Endothelial cell of umbilical vein (primary cell): ENCODE data around the gene FARP2. TPM values are rescaled to one million over a fixed set of nuclear protein-coding genes. Genes with fewer than 3 reads are reported as not detected.

ENCODE experiments used
- BruUV-seq: library from RNA; stranded (reverse); fragments of 400-500 nt; replicated peaks from 2 replicates; lab custom pipeline; 2021; lab: Mats Ljungman, UMichigan
- CTCF ChIA-PET: fragments of 300-600, 350-600 bp; sonication (Branson Sonifier 250); formaldehyde crosslinking; loops from one replicate; lab custom pipeline; 2021; ENCODE audit warnings: antibody characterized with exemption, inconsistent platforms; lab: Charles Lee
- POLR2A ChIA-PET: fragments of 300-600, 350-600 bp; sonication (Branson Sonifier 250); formaldehyde crosslinking; loops from one replicate; lab custom pipeline; 2021; ENCODE audit warnings: antibody characterized with exemption, inconsistent platforms; lab: Charles Lee
- DNase-seq: peaks from one replicate; pipeline ENCODE4 v3.0.0-alpha.2; 2011; ENCODE audit warnings: low read depth, low spot score
- FAIRE-seq: peaks from 2 replicates; lab custom pipeline; 2011; peaks lifted over from hg19 to GRCh38; lab: Jason Lieb, UNC
- H2AFZ ChIP-seq: 2 replicates; pipeline ENCODE4 v1.6.0; 2012; ENCODE audit warnings: low read depth, low read length, control low read depth, inconsistent platforms
- H3K27ac ChIP-seq: 2 replicates; pipeline ENCODE4 v1.5.1; 2011; ENCODE audit warnings: low read depth, mild to moderate bottlenecking, control low read depth, low read length, moderate library complexity; ENCODE audit not compliant: insufficient read depth
- H3K27me3 ChIP-seq, 2 experiments: 2 replicates each; pipeline versions ENCODE4 v1.6.0 to v1.6.1; 2011; ENCODE audit warnings: low read length in 2 of 2, mixed read lengths in 1 of 2; ENCODE audit not compliant: control insufficient read depth in 2 of 2, insufficient read depth in 2 of 2
- H3K36me3 ChIP-seq, 2 experiments: 2 replicates in 1 of 2; 3 replicates in 1 of 2; pipeline ENCODE4 v1.5.1; 2011; ENCODE audit warnings: low read length in 2 of 2, mild to moderate bottlenecking in 1 of 2, moderate library complexity in 1 of 2; ENCODE audit not compliant: control insufficient read depth in 2 of 2, insufficient read depth in 2 of 2; ENCODE audit errors: extremely low read depth in 1 of 2
- H3K4me1 ChIP-seq: 3 replicates; pipeline ENCODE4 v1.5.1; 2011; ENCODE audit warnings: mild to moderate bottlenecking, low read length; ENCODE audit not compliant: control insufficient read depth, insufficient read depth; ENCODE audit errors: extremely low read depth
- H3K4me2 ChIP-seq: 2 replicates; pipeline ENCODE4 v1.6.1; 2011; ENCODE audit warnings: low read length, control low read depth, mixed read lengths; ENCODE audit not compliant: insufficient read depth
- H3K4me3 ChIP-seq, 3 experiments: fragments of 200-600 bp in 1 of 3; sonication (generic), shearing (Covaris generic) in 1 of 3; replicated peaks in 1 of 3; 2 replicates each; pipeline ENCODE4 v1.5.1; 2011 to 2016; ENCODE audit warnings: control low read depth in 3 of 3, low read length in 3 of 3, mild to moderate bottlenecking in 2 of 3, inconsistent platforms in 1 of 3, low read depth in 1 of 3, moderate library complexity in 1 of 3; ENCODE audit not compliant: insufficient read depth in 1 of 3
- H3K79me2 ChIP-seq: 2 replicates; pipeline ENCODE4 v1.6.0; 2012; ENCODE audit warnings: low read length, inconsistent platforms; ENCODE audit not compliant: control insufficient read depth, insufficient read depth
- H3K9ac ChIP-seq: replicated peaks from 2 replicates; pipeline ENCODE3; 2011; ENCODE audit warnings: low read length, control low read depth; ENCODE audit not compliant: insufficient read depth; ENCODE audit errors: extremely low read depth
- H3K9me1 ChIP-seq: replicated peaks from 3 replicates; pipeline ENCODE4 v1.6.0; 2011; ENCODE audit warnings: mild to moderate bottlenecking, low read length; ENCODE audit not compliant: control insufficient read depth, insufficient read depth; ENCODE audit errors: extremely low read depth
- H3K9me3 ChIP-seq: replicated peaks from 2 replicates; pipeline ENCODE4 v1.5.1; 2012; ENCODE audit warnings: low read length, inconsistent platforms; ENCODE audit not compliant: control insufficient read depth, insufficient read depth
- H4K20me1 ChIP-seq: replicated peaks from 2 replicates; pipeline ENCODE3; 2011; ENCODE audit warnings: mild to moderate bottlenecking, low read length; ENCODE audit not compliant: control insufficient read depth, insufficient read depth; ENCODE audit errors: extremely low read depth
- EZH2 ChIP-seq: IDR thresholded peaks from 2 replicates; pipeline ENCODE4 v1.6.1; 2012; ENCODE audit warnings: borderline replicate concordance, low read depth, mild to moderate bottlenecking, moderate library complexity, low read length, inconsistent platforms; ENCODE audit not compliant: severe bottlenecking
- FOS ChIP-seq: IDR thresholded peaks from 2 replicates; pipeline ENCODE4 v1.6.1; 2011; ENCODE audit warnings: mild to moderate bottlenecking, low read length, moderate library complexity, borderline replicate concordance; ENCODE audit not compliant: insufficient read depth
- GATA2 ChIP-seq: IDR thresholded peaks from 2 replicates; pipeline ENCODE4 v1.7.0; 2011; ENCODE audit warnings: low read depth, mild to moderate bottlenecking, moderate library complexity, mixed read lengths, low read length; ENCODE audit not compliant: insufficient read length, insufficient read depth
- JUN ChIP-seq: IDR thresholded peaks from 2 replicates; pipeline ENCODE4 v1.6.1; 2011; ENCODE audit warnings: borderline replicate concordance, low read depth; ENCODE audit not compliant: insufficient read length, insufficient read depth
- MAX ChIP-seq: IDR thresholded peaks from 2 replicates; pipeline ENCODE4 v1.6.1; 2011; ENCODE audit not compliant: insufficient read depth, insufficient read length
- MYC ChIP-seq: IDR thresholded peaks from one replicate; pipeline ENCODE4 v1.6.1; 2011; ENCODE audit warnings: mild to moderate bottlenecking, low read depth, low read length
- POLR2A ChIP-seq: IDR thresholded peaks from 2 replicates; pipeline ENCODE4 v1.6.1; 2012; ENCODE audit warnings: low read depth, mild to moderate bottlenecking, control low read depth, low read length
- POLR2AphosphoS5 ChIP-seq: IDR thresholded peaks from 2 replicates; pipeline ENCODE4 v1.6.1; 2012; ENCODE audit warnings: low read depth, mild to moderate bottlenecking, control low read depth, low read length, moderate library complexity; ENCODE audit not compliant: insufficient read depth
- dilution Hi-C: fragments of 300-500 bp; cut with MboI; formaldehyde crosslinking; loops from one replicate; pipeline ENCODE4 v1.15.0; 2019; ENCODE audit warnings: low sequenced_read_pairs; ENCODE audit not compliant: extremely low pct_ligation_motif_present
- intact Hi-C: fragments of 100-400 bp; cut with micrococcal nuclease; formaldehyde crosslinking; loops from one replicate; pipeline ENCODE4 v1.10.0; 2022
- polyA plus RNA-seq, 4 experiments: library from polyadenylated mRNA; depleted of rRNA in 3 of 4; stranded (reverse) in 3 of 4; unstranded in 1 of 4; fragments of >200 nt; gene quantifications; 2 replicates each; pipeline versions ENCODE4 v1.2.1 to v1.2.3, GENCODE V29; 2011 to 2012; ENCODE audit warnings: missing spikeins in 1 of 4
- total RNA-seq: library from RNA; stranded (reverse); gene quantifications from 2 replicates; pipeline ENCODE4 v1.2.3, GENCODE V29; 2021
- TF ChIP-seq, protein P1 (sequence below), 2 donors: IDR thresholded peaks; 1 replicate in 1 of 2; 2 replicates in 1 of 2; pipeline ENCODE4 v1.5.1; 2011; ENCODE audit warnings: low read length in 2 of 2, mild to moderate bottlenecking in 2 of 2, moderate library complexity in 2 of 2, control low read depth in 1 of 2, inconsistent platforms in 1 of 2, low read depth in 1 of 2; ENCODE audit not compliant: insufficient read depth in 1 of 2; ENCODE audit errors: extremely low read depth in 1 of 2

Gene FARP2
- total and polyA plus RNA-seq, 2 donors (not counting 3 experiments of a cell fraction or from before 2014, with no cell fraction given): 15.3 to 45.3 TPM

- TF ChIP-seq POLR2A: no peak
- TF ChIP-seq EZH2: no peak
- no peak for TF ChIP-seq JUN
- TF ChIP-seq GATA2: no peak
- TF ChIP-seq, protein P1, sequence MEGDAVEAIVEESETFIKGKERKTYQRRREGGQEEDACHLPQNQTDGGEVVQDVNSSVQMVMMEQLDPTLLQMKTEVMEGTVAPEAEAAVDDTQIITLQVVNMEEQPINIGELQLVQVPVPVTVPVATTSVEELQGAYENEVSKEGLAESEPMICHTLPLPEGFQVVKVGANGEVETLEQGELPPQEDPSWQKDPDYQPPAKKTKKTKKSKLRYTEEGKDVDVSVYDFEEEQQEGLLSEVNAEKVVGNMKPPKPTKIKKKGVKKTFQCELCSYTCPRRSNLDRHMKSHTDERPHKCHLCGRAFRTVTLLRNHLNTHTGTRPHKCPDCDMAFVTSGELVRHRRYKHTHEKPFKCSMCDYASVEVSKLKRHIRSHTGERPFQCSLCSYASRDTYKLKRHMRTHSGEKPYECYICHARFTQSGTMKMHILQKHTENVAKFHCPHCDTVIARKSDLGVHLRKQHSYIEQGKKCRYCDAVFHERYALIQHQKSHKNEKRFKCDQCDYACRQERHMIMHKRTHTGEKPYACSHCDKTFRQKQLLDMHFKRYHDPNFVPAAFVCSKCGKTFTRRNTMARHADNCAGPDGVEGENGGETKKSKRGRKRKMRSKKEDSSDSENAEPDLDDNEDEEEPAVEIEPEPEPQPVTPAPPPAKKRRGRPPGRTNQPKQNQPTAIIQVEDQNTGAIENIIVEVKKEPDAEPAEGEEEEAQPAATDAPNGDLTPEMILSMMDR (IDR thresholded peaks at IDR 0.05; ENCODE audit: extremely low read depth in 1 of 2, insufficient read depth in 1 of 2, low read depth in 1 of 2, low read length in 2 of 2): no peak
- no peak for TF ChIP-seq POLR2AphosphoS5
- no peak for TF ChIP-seq FOS
- TF ChIP-seq MAX: no peak
- TF ChIP-seq MYC: no peak
- no peak for FAIRE-seq
- Histone ChIP-seq H4K20me1 (no peaks in the 10 kb centered on the region), H3K79me2 (peaks cover 31% of the 10 kb centered on the region), H3K27me3 (no peaks in the 10 kb centered on the region), H3K4me1 (no peaks in the 10 kb centered on the region), H3K4me2 (no peak overlapping the region), H3K9ac (no peak overlapping the region), H2AFZ (no peak overlapping the region), H3K4me3 (no peak overlapping the region), H3K27ac (no peak overlapping the region), H3K9me1 (no peaks in the 10 kb centered on the region), H3K36me3 (peaks cover 2 to 63% of the 10 kb centered on the region in 2 experiments), H3K9me3 (no peaks in the 10 kb centered on the region)
- DNase-seq: no peak
- intact Hi-C loops (loop anchor here (10.0 kb wide), 1 partner anchor 375 kb away; no protein-coding TSS in a partner anchor), dilution Hi-C loops (no loop called here)
- ChIA-PET CTCF (interaction anchor here (1.7 kb wide), 1 partner anchor 18 kb away, joined by 3 read pairs; no protein-coding TSS in a partner anchor), POLR2A (no interaction called here)
- no TSS peak for BruUV-seq
Observed at GRCh38 chr2:241500016-241500415, 143.9 kb downstream of the FARP2 start.
